GM08714 (cell line): Measurements from ENCODE around the gene TMEM198.

ENCODE experiments used
- H3K4me3 ChIP-seq: fragments of 200-500 bp; sonication (Bioruptor generic); 2 replicates; pipeline ENCODE4 v1.5.1; 2014; ENCODE audit warnings: mild to moderate bottlenecking, low read length, inconsistent platforms
- ZNF274 ChIP-seq: IDR thresholded peaks from 2 replicates; pipeline ENCODE4 v1.6.1; 2012; ENCODE audit warnings: mild to moderate bottlenecking, low read depth, low read length

Gene TMEM198

GRCh38 chr2:219540784-219541504 is 2.9 kb upstream of the TMEM198 start:
- no peak overlapping the region for H3K4me3 ChIP-seq
- no peak for TF ChIP-seq ZNF274

- TF ChIP-seq ZNF274, result no peak
Observed at GRCh38 chr2:219541611-219542180, 2.1 kb upstream of the TMEM198 start.

GRCh38 chr2:219542931-219543595 is 765 bp upstream of the TMEM198 start:
- TF ChIP-seq ZNF274, result no peak
- H3K4me3 ChIP-seq, result peak overlapping the region; percentile 67

More at GRCh38 chr2:219541611-219542180, 2.1 kb upstream of the TMEM198 start:
- H3K4me3 ChIP-seq, result peak overlapping the region; percentile 1; the same call in 1 of the 2 replicates

- H3K4me3 ChIP-seq, result no peak overlapping the region; the same call in 1 of the 2 replicates
- no peak for TF ChIP-seq ZNF274
Observed at GRCh38 chr2:219544567-219544966, 739 bp downstream of the TMEM198 start.

GRCh38 chr2:219545295-219545942 is 1.6 kb downstream of the TMEM198 start:
- no peak for TF ChIP-seq ZNF274
- H3K4me3 ChIP-seq, result no peak overlapping the region

- no peak for TF ChIP-seq ZNF274
- H3K4me3 ChIP-seq, result no peak overlapping the region
Observed at GRCh38 chr2:219545943-219546352, 2.1 kb downstream of the TMEM198 start.

GRCh38 chr2:219547621-219548020 is 3.8 kb downstream of the TMEM198 start:
- TF ChIP-seq ZNF274, result no peak
- H3K4me3 ChIP-seq, result no peak overlapping the region

GRCh38 chr2:219548990-219549389 is 5.2 kb downstream of the TMEM198 start:
- TF ChIP-seq ZNF274, result no peak
- H3K4me3 ChIP-seq, result no peak overlapping the region

- TF ChIP-seq ZNF274, result no peak
- no peak overlapping the region for H3K4me3 ChIP-seq
Observed at GRCh38 chr2:219549619-219550018, 5.8 kb downstream of the TMEM198 start.

- no peak for TF ChIP-seq ZNF274
- peak overlapping the region; percentile 53; the same call in 1 of the 2 replicates for H3K4me3 ChIP-seq
Observed at GRCh38 chr2:219551441-219552381, 7.9 kb downstream of the TMEM198 start.

- TF ChIP-seq ZNF274, result no peak
- H3K4me3 ChIP-seq, result peak overlapping the region; percentile 53; the same call in 1 of the 2 replicates
Observed at GRCh38 chr2:219552382-219553167, 8.7 kb downstream of the TMEM198 start.

- TF ChIP-seq ZNF274, result no peak
Observed at GRCh38 chr2:219553168-219553417, 9.3 kb downstream of the TMEM198 start.

GRCh38 chr2:219553463-219553963 is 9.7 kb downstream of the TMEM198 start:
- no peak overlapping the region for H3K4me3 ChIP-seq
- TF ChIP-seq ZNF274, result no peak

More at GRCh38 chr2:219553168-219553417, 9.3 kb downstream of the TMEM198 start:
- H3K4me3 ChIP-seq, result no peak overlapping the region
